H9 (cell line): ENCODE data around the gene TPP1. TPM values are rescaled to one million over a fixed set of nuclear protein-coding genes. Genes with fewer than 3 reads are reported as not detected.

ENCODE experiments used
- DNase-seq: peaks from one replicate; pipeline ENCODE4 v3.0.0-alpha.2; 2017
- H2AFZ ChIP-seq: one replicate; pipeline ENCODE4 v1.6.1; 2013; ENCODE audit warnings: mild to moderate bottlenecking, low read length, control low read depth, moderate library complexity
- H2AK5ac ChIP-seq: 2 replicates; pipeline ENCODE4 v1.6.1; 2013; ENCODE audit warnings: low read length, control low read depth, mixed read lengths; ENCODE audit not compliant: insufficient read length
- H2BK120ac ChIP-seq: one replicate; pipeline ENCODE4 v1.6.1; 2013; ENCODE audit warnings: low read depth, mild to moderate bottlenecking, low read length, control low read depth, inconsistent platforms; ENCODE audit not compliant: poor library complexity, severe bottlenecking
- H2BK12ac ChIP-seq: 2 replicates; pipeline ENCODE4 v1.6.1; 2013; ENCODE audit warnings: low read length, control low read depth, mixed read lengths, low read depth; ENCODE audit not compliant: insufficient read length
- H2BK15ac ChIP-seq: 2 replicates; pipeline ENCODE4 v1.6.1; 2013; ENCODE audit warnings: low read depth, low read length, control low read depth
- H2BK20ac ChIP-seq: one replicate; pipeline ENCODE4 v1.6.1; 2013; ENCODE audit warnings: low read depth, mild to moderate bottlenecking, low read length, control low read depth, inconsistent platforms; ENCODE audit not compliant: poor library complexity, severe bottlenecking
- H2BK5ac ChIP-seq: 2 replicates; pipeline ENCODE4 v1.6.1; 2013; ENCODE audit warnings: low read length, control low read depth, mixed read lengths; ENCODE audit not compliant: insufficient read length
- H3K14ac ChIP-seq: 2 replicates; pipeline ENCODE4 v1.6.1; 2013; ENCODE audit warnings: low read length, control low read depth; ENCODE audit not compliant: insufficient read depth
- H3K18ac ChIP-seq: 2 replicates; pipeline ENCODE4 v1.6.1; 2013; ENCODE audit warnings: low read depth, mild to moderate bottlenecking, mixed read lengths, low read length, control low read depth; ENCODE audit not compliant: insufficient read length
- H3K23ac ChIP-seq: 2 replicates; pipeline ENCODE4 v1.6.1; 2013; ENCODE audit warnings: low read length, control low read depth, mixed read lengths, low read depth; ENCODE audit not compliant: insufficient read length
- H3K23me2 ChIP-seq: 2 replicates; pipeline ENCODE4 v1.6.1; 2013; ENCODE audit warnings: low read depth, mild to moderate bottlenecking, mixed read lengths, low read length, control low read depth; ENCODE audit not compliant: insufficient read length, poor library complexity, severe bottlenecking
- H3K27ac ChIP-seq: 2 replicates; pipeline ENCODE4 v1.5.1; 2013; ENCODE audit warnings: low read length, control low read depth, mixed read lengths, low read depth; ENCODE audit not compliant: insufficient read length
- H3K27me3 ChIP-seq: 2 replicates; pipeline ENCODE4 v1.6.1; 2013; ENCODE audit warnings: low read length, control low read depth, inconsistent platforms; ENCODE audit not compliant: insufficient read depth
- H3K4ac ChIP-seq: 2 replicates; pipeline ENCODE4 v1.6.1; 2013; ENCODE audit warnings: low read depth, mild to moderate bottlenecking, control low read depth, inconsistent platforms, low read length, moderate library complexity
- H3K4me1 ChIP-seq: 2 replicates; pipeline ENCODE4 v1.6.1; 2013; ENCODE audit warnings: low read length, control low read depth, inconsistent platforms; ENCODE audit not compliant: insufficient read depth
- H3K4me2 ChIP-seq: 2 replicates; pipeline ENCODE4 v1.6.1; 2013; ENCODE audit warnings: low read length, control low read depth, mixed read lengths; ENCODE audit not compliant: insufficient read length, insufficient read depth
- H3K56ac ChIP-seq: 2 replicates; pipeline ENCODE4 v1.6.1; 2013; ENCODE audit warnings: low read depth, mild to moderate bottlenecking, mixed read lengths, low read length, control low read depth; ENCODE audit not compliant: insufficient read length
- H3K79me1 ChIP-seq: 2 replicates; pipeline ENCODE4 v1.6.1; 2013; ENCODE audit warnings: low read depth, mild to moderate bottlenecking, moderate library complexity, low read length, control low read depth, inconsistent platforms; ENCODE audit not compliant: insufficient read depth, poor library complexity, severe bottlenecking
- H3K79me2 ChIP-seq: 2 replicates; pipeline ENCODE4 v1.6.1; 2013; ENCODE audit warnings: low read length, control low read depth, inconsistent platforms; ENCODE audit not compliant: insufficient read depth
- H3K9ac ChIP-seq: 2 replicates; pipeline ENCODE4 v1.6.1; 2013; ENCODE audit warnings: low read length, control low read depth, mixed read lengths; ENCODE audit not compliant: insufficient read length; ENCODE audit errors: extremely low read depth
- H3K9me3 ChIP-seq: one replicate; pipeline ENCODE4 v1.6.1; 2013; ENCODE audit warnings: low read depth, low read length, inconsistent platforms; ENCODE audit not compliant: control insufficient read depth
- H3T11ph ChIP-seq: one replicate; pipeline ENCODE4 v1.6.1; 2013; ENCODE audit warnings: mild to moderate bottlenecking, low read length, control low read depth, inconsistent platforms
- H4K20me1 ChIP-seq: one replicate; pipeline ENCODE4 v1.6.1; 2013; ENCODE audit not compliant: control insufficient read depth, insufficient read length, insufficient read depth
- H4K5ac ChIP-seq: 2 replicates; pipeline ENCODE4 v1.6.1; 2013; ENCODE audit warnings: low read depth, mild to moderate bottlenecking, mixed read lengths, low read length, control low read depth; ENCODE audit not compliant: insufficient read length
- H4K8ac ChIP-seq: replicated peaks from 2 replicates; pipeline ENCODE4 v1.6.1; 2013; ENCODE audit warnings: low read length, control low read depth, mixed read lengths, low read depth; ENCODE audit not compliant: insufficient read length
- H4K91ac ChIP-seq: 2 replicates; pipeline ENCODE4 v1.6.1; 2013; ENCODE audit warnings: low read depth, mild to moderate bottlenecking, moderate library complexity, mixed read lengths, low read length, control low read depth; ENCODE audit not compliant: insufficient read length
- H3K27ac Mint-ChIP-seq, 3 experiments: 2 replicates in 2 of 3; 3 replicates in 1 of 3; pipeline ENCODE4 v1.8.0; 2020 to 2021; ENCODE audit warnings: mixed read lengths in 3 of 3, mild to moderate bottlenecking in 1 of 3, moderate library complexity in 1 of 3
- H3K27me3 Mint-ChIP-seq: 2 replicates; pipeline ENCODE4 v1.8.0; 2021; ENCODE audit warnings: low read depth, mild to moderate bottlenecking, moderate library complexity, mixed read lengths
- H3K36me3 Mint-ChIP-seq, 3 experiments: 2 replicates in 2 of 3; 3 replicates in 1 of 3; pipeline ENCODE4 v1.8.0; 2020 to 2021; ENCODE audit warnings: low read depth in 3 of 3, mixed read lengths in 3 of 3; ENCODE audit not compliant: insufficient read depth in 1 of 3
- H3K4me1 Mint-ChIP-seq, 2 experiments: 2 replicates each; pipeline ENCODE4 v1.8.0; 2020; ENCODE audit warnings: mixed read lengths in 2 of 2
- H3K4me3 Mint-ChIP-seq, 2 experiments: 2 replicates in 1 of 2; 3 replicates in 1 of 2; pipeline ENCODE4 v1.8.0; 2020 to 2021; ENCODE audit warnings: mild to moderate bottlenecking in 2 of 2, mixed read lengths in 2 of 2, moderate library complexity in 1 of 2
- H3K9me3 Mint-ChIP-seq, 2 experiments: 2 replicates in 1 of 2; 3 replicates in 1 of 2; pipeline ENCODE4 v1.8.0; 2020; ENCODE audit warnings: mild to moderate bottlenecking in 2 of 2, mixed read lengths in 2 of 2, moderate library complexity in 1 of 2
- CTCF ChIP-seq: fragments of 200-600 bp; sonication (generic); conservative IDR thresholded peaks from 3 replicates; pipeline ENCODE4 v1.8.0; 2021; ENCODE audit warnings: antibody characterized with exemption, mild to moderate bottlenecking
- WGBS: extraction: QIAGEN DNeasy Blood & Tissue Kit; methylation state at CpG from one replicate; pipeline ENCODE4 v1.1.7; 2013; ENCODE audit warnings: missing lambda C conversion rate, low lambda C conversion rate, mixed read lengths; ENCODE audit not compliant: insufficient read length; ENCODE audit errors: extremely low coverage; 5-methylcytosine and 5-hydroxymethylcytosine counted together
- total RNA-seq: library from RNA; stranded (reverse); gene quantifications from 2 replicates; pipeline ENCODE4 v1.2.1, GENCODE V29; 2021

TPP1 gene
- total RNA-seq, 1 experiment from 2014 or later = 37.2 TPM

DNA sequence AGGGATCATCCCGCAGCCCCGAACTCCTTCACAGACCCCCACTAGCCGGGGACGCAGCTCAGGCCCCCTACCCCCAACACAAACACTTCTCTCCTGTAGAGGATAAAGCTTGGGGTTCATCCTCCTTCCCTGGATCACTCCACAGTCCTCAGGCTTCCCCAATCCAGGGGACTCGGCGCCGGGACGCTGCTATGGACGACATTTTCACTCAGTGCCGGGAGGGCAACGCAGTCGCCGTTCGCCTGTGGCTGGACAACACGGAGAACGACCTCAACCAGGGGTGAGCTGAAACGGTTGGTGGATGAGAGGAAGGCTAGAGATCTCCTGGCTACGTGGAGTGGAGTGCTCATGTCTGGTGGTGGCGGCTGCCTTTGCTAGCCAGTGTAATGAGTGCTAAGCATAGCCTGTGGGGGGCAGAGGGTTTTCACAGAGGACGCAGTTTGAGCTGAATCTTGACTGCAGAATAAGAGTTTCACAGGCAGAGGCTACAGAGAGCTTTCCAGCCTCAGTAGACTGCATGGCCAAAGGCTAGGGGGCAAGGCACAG lies 15.1 kb downstream of the TPP1 start:
- Histone ChIP-seq H2BK20ac (no peak overlapping the region), H4K91ac (no peak overlapping the region), H2AFZ (no peak overlapping the region), H2BK5ac (peak overlapping the region; percentile 25), H3K79me2 (peaks cover 7% of the 10 kb centered on the region; the same call in 1 of the 2 replicates), H3K27ac (no peak overlapping the region), H4K5ac (no peak overlapping the region), H2AK5ac (no peak overlapping the region), H3K23ac (no peak overlapping the region), H3K9me3 (no peaks in the 10 kb centered on the region), H3K4ac (no peak overlapping the region; the same call in 1 of the 2 replicates), H4K8ac (no peak overlapping the region), H3K18ac (peak overlapping the region; percentile 86), H4K20me1 (no peaks in the 10 kb centered on the region), H2BK12ac (no peak overlapping the region), H2BK120ac (no peak overlapping the region), H3T11ph (no peak overlapping the region), H2BK15ac (no peak overlapping the region), H3K4me2 (peak overlapping the region; percentile 88), H3K56ac (no peak overlapping the region), H3K27me3 (no peaks in the 10 kb centered on the region), H3K4me1 (peaks cover 3% of the 10 kb centered on the region; the same call in 1 of the 2 replicates), H3K14ac (peak overlapping the region; percentile 91; the same call in 1 of the 2 replicates), H3K23me2 (peaks cover 15% of the 10 kb centered on the region), H3K9ac (peak overlapping the region; percentile 95), H3K79me1 (no peaks in the 10 kb centered on the region)
- Mint-ChIP-seq H3K4me3 (no peak overlapping the region), H3K27ac (no peak overlapping the region), H3K9me3 (no peaks in the 10 kb centered on the region), H3K27me3 (no peaks in the 10 kb centered on the region; the same call in 1 of the 2 replicates), H3K36me3 (peaks cover 15 to 49% (median 39%) of the 10 kb centered on the region in 3 experiments; a peak in 6 of 7 replicates), H3K4me1 (peaks cover 15 to 16% of the 10 kb centered on the region in 2 experiments)
- WGBS = no CpG with 5 or more reads among the region's 20 CpGs
- TF ChIP-seq CTCF = 0 out of 3 replicates have a peak, but pooled peaks have one; percentile 8
- peak; percentile 49 for DNase-seq
